DMS 273 (cell line): Measurements from ENCODE around the gene PRKCD.

Source experiments
- DNase-seq: peaks from one replicate; lab custom pipeline; 2025; ENCODE audit not compliant: unreplicated experiment; lab: John Stamatoyannopoulos, UW

PRKCD gene

DNA sequence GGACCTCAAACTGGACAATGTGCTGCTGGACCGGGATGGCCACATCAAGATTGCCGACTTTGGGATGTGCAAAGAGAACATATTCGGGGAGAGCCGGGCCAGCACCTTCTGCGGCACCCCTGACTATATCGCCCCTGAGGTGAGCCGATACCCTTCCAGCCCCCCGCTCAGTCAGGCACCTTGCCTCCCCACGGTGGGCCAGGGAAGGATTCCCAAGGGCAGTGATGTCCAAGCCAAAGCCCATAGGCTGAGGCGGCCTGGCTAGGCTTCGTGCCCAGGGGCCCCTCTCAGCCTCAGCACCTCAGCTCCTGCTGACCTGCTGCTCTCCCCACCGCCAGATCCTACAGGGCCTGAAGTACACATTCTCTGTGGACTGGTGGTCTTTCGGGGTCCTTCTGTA is 27.7 kb downstream of the PRKCD start:
- DNase-seq = no peak

- no peak for DNase-seq
These were observed 28.3 kb downstream of the PRKCD start for GRCh38 chr3:53189276-53189675.

DNA sequence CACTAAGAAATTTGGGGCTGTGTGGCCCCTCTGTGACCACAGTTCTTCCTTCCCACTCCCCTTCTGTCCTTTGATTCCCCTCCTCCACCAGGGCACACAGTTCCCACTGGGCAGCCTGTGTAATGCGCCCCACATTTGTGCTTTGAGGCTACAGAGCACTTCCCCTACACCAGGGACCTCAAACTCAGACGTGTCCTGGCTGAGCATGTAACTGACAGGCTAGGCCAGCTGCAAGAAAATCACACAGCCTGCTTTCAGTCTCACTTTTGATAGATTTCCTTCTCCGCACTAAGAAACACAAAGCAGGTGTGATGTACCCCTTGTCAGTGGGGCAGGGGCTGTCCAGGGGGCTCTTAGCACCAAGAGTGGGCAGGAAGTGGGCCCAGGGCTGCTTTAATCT is 29.6 kb downstream of the PRKCD start:
- no peak for DNase-seq

GRCh38 chr3:53191836-53192480 is 30.9 kb downstream of the PRKCD start:
- DNase-seq = no peak

- peak; percentile 12 for DNase-seq
These were observed 31.6 kb downstream of the PRKCD start for GRCh38 chr3:53192608-53193007.

DNA sequence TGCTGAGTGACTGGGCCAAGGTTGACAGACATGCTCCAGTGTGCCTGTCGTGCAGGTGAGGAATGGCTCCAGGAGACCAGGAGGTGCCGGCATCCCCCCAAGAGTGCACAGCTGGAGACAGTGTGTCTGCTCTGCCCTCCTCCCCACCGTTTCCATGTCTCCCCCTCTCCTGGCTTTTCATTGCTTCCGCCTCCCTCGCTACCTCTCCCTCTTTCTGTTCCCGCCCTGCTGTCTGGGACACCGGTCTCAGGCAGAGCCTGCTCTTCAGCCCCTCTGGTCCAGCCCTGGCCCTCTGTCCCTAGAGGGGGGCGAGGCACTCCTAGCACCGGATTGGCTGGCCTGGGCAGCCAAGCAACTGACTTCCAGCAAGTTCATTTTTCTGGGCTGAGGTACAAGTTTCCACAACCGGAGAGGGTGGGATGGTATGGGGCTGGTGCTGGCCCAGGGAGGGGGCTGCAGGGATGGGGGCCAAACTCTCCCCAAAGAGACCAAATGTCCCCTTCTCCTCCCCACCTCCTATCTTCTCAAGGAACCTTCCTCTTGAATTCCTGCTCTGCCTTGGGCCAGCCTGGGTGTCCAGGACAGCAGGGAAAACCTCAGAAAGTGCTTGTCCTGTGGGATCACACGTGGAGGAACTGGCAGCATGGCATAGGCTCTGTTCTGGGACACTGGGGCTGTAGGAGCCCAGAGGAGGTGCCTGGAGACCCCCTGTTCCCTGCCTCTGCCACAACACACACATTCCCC is 32.6 kb downstream of the PRKCD start:
- peak; percentile 19 for DNase-seq

DNA sequence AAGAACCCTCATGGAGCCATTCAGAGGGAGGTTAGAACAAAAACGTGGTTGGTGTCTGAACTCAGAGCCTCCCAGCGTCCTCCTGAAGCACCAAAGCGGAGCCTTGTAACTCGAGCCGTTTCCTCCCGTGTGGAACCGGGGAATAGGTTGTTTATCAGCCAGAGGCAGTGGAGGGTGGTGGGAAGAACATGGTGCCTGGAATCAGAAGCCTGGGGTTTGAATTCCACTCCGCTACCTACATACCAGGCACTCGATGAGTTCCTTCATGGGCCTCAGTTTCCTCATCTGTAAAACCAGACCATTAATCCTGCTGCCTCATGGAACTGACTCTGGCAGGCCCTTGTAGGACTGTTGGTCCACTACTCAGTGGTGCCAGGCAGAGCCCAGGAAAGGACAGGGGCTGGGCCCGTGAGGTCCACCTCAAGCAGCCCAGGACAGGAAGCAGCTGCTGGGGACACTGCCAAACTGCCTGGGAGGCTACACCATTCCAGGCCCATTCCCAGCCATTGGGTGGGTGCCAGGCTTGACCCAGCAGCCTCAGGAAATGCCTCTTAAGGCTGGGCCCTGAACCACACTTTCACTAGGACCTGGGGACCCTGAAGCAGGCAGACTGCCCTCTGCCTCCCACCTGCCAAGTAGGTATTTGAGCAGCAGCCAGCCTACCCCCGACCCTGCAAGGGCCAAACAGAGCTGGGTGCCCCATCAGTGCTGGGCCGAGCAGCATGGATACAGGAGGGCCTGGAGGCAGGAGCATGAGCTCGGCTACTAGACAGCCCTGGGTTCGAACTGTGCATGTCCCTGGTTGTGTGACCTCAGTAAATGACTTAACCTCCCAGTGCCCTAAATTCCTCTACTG is 33.4 kb downstream of the PRKCD start:
- DNase-seq = peak; percentile 72

DNA sequence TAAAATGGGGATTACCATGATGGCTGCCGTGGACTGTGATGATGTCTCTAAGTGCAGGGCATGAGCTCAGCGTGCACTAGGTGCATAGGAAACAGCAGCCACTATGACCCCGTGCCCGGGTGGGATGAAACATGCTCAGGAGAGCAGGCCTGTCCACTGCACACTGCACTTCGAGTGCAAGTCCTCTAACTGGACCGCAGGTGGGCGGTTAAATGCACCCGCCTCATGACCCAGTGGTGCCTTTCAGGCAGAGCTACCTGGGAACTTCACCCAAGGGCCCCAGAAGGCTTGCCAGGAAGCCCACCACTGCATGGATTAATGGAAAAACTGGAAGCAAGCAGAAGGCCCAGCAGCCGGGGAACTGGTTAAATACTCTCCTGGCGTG is 34.0 kb downstream of the PRKCD start:
- DNase-seq = no peak

- peak; percentile 84 for DNase-seq
These were observed 34.9 kb downstream of the PRKCD start for GRCh38 chr3:53195602-53196574.

GRCh38 chr3:53196575-53197407 is 35.8 kb downstream of the PRKCD start:
- DNase-seq = peak; percentile 11

DNA sequence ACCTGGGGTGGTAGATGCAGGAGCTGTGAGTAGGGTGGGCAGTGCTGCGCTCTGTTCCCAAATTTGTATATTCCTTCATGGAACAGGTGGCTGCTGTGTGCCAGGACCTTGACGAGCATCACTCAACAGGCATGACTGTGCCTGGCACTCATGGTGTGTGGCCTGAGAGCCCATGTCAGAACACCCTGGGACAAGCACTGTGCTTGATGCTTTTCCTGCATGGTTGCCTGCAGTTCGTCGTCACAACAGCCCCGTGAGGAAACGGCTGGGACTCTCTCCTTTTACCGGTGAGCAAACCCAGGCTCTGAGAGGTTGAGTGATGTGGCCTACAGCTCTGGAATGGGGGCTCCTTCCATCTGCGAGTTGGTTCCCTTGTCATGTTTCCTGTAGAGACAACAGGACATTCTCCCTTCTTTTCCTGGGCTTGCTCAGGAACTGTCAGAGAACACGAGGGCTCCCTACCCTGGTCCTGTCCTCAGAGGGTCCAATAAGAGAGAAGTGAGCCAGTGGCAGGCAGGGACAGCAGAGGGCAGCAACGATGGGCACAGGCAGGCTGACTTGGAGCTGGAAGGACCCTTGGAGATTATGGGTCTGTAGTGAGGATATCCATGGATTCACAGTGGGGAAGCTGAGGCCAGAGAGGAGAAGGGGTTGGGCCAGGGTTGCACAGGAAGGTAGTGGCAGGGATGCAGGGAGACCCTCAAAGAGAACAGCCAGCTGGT is 37.4 kb downstream of the PRKCD start:
- DNase-seq = no peak

GRCh38 chr3:53198996-53199395 is 38.0 kb downstream of the PRKCD start:
- DNase-seq = no peak

DNA sequence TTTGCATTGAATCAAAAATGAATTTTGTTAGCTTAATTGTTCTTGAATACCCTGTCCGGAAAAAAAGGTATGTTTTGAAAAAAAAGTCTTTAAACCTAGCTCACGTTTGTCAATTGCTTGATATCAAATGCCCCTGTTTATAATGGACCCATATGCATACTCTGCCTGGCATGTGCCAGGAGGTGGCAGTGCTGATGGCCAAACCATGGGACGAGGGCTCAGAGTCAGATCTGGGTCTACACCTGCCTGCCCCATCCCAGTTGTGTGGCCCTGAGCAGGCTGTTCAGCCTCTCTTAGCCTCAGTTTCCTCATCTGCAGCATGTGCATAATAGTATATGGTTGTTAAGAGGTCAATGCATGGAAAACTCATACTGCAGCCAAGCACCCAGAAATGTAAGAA is 38.8 kb downstream of the PRKCD start:
- peak; percentile 24 for DNase-seq

DNA sequence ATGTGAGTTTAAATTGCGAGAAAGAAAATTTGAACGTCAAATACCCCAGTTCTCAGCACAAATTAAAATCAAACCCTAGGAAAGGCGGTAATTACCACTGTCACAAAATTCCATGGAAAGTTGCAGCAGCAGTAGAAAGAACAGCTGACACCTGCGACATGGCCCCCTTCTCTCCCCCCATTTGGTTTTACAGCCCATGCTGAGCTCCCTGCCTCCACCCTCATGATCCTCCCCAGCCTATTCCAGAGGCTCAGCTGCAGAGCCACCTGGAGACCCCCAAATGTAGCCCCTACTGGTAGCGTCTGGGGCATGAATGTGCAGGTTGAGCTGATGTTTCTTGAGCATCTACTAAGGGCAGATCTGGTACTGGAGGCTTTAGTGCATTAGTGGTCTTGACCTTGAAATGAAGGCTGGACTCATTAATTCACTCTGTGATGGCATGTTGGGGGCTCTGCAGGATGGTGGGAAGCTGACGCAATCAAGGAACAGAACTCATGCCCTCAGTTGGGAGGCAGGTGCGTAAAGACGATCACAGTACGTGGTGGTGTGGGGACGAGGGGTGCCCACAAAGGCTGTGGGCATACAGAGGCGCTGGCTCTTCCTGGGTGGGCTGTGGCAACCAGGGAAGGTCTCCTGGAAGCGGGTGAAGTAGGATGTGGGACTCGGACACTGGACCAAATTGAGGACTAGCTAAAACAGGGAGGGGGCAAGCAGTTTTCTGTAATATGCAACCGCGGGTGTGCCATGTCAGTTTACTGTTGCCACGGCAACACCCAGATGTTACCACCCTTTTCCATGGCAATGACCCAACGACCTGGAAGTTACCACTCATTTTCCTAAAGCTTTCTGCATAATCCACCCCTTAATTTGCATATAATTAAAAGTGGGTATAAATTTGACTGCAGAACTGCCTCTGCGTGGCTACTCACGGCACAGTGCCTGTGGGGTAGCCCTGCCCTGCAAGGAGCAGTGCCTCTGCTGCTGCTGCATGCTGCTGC is 39.8 kb downstream of the PRKCD start:
- DNase-seq = peak; percentile 13

DNA sequence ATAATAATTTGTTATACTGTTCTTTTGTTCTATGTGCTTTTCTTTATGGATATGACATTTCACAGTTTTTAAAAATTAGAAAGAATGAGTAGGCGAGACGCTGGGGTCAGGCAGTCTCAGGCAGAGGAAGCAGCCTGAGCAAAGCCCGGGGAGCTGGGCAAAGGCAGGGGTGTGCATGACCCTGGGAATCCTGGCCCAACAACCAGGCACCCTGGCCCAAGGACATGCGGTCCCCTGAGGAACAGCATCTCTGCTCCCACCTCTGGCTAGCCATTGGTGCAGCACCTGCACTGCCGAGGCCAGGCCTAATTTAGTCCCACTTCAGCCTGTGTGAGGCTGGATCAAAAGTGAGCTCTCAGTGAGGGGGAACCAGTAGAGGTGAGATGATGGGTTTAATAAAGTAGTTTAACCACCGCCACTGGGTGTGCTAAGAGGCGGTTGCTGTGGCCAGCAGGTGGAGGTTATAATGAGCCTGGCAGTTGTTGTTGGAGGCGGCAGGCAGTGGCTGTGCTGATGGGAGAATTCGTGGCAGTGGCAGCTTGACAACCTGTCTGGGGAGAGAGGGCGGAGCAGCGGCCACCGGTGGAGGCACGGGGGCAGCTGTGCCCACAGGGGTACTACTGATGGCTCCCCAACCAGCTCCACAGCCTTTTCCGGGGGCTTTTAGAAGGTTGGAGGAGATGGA is 41.5 kb downstream of the PRKCD start:
- no peak for DNase-seq

GRCh38 chr3:53211706-53212702 is 51.0 kb downstream of the PRKCD start:
- no peak for DNase-seq
